ENCODE results near the gene ELP1.
A peak's percentile ranks its signal among the peaks of the same experiment; 100 is the strongest.

DNA sequence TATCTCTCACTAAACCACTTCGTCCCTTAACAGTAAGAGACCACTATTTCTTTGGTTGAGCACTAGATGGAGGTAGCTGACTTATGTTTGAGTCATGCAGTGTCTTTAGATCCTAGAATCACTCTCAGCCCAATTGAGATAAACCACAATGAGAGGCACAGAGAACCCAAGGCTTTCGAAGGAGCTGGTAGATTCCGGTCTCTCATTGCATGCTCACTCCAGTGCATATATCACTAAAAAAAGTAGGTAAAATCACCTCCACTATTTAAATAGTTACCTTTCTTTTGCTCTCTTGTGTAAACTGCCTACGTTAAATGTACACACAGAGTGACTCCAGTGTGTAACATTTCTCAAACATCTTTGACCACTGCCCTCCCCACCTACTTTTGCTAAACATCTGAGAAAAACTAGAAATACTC, 44.3 kb downstream of the ELP1 start:
- TF ChIP-seq, protein P1, sequence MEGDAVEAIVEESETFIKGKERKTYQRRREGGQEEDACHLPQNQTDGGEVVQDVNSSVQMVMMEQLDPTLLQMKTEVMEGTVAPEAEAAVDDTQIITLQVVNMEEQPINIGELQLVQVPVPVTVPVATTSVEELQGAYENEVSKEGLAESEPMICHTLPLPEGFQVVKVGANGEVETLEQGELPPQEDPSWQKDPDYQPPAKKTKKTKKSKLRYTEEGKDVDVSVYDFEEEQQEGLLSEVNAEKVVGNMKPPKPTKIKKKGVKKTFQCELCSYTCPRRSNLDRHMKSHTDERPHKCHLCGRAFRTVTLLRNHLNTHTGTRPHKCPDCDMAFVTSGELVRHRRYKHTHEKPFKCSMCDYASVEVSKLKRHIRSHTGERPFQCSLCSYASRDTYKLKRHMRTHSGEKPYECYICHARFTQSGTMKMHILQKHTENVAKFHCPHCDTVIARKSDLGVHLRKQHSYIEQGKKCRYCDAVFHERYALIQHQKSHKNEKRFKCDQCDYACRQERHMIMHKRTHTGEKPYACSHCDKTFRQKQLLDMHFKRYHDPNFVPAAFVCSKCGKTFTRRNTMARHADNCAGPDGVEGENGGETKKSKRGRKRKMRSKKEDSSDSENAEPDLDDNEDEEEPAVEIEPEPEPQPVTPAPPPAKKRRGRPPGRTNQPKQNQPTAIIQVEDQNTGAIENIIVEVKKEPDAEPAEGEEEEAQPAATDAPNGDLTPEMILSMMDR (IDR thresholded peaks at IDR 0.05; ENCODE audit: extremely low read depth in 1 of 2, insufficient read depth in 1 of 2, low read depth in 1 of 2, low read length in 2 of 2), result peak in 1 of 2 donors; percentile 21
- TF ChIP-seq POLR2AphosphoS5 (IDR thresholded peaks at IDR 0.05; ENCODE audit: insufficient read depth, low read depth, low read length), result no peak
- no peak for TF ChIP-seq EZH2 (IDR thresholded peaks at IDR 0.05; ENCODE audit: borderline replicate concordance, low read depth, low read length, severe bottlenecking)

All from endothelial cell of umbilical vein (primary cell).